Effector CD8-positive, alpha-beta T cell (primary cell): ENCODE data around the gene PLXND1.
"Not testable (repeated sequence)": the region's sequence is repeated elsewhere in the genome, so short reads cannot be mapped to it uniquely, and the experiment has no call there.

ENCODE experiments used
- DNase-seq: peaks from one replicate; lab custom pipeline; 2025; lab: John Stamatoyannopoulos, UW

Gene PLXND1

GRCh38 chr3:129527262-129527661, 79.2 kb downstream of the PLXND1 start:
- no peak for DNase-seq

- no peak for DNase-seq
These were observed 80.2 kb downstream of the PLXND1 start for GRCh38 chr3:129526121-129526900.

- no peak for DNase-seq
These were observed 81.0 kb downstream of the PLXND1 start for GRCh38 chr3:129525341-129525968.

GRCh38 chr3:129524081-129524480, 82.4 kb downstream of the PLXND1 start:
- DNase-seq, result no peak

GRCh38 chr3:129522953-129523352, 83.5 kb downstream of the PLXND1 start:
- no peak for DNase-seq

GRCh38 chr3:129521611-129522010, 84.9 kb downstream of the PLXND1 start:
- DNase-seq, result no peak

- no peak for DNase-seq
These were observed 85.5 kb downstream of the PLXND1 start for GRCh38 chr3:129520960-129521359.

- no peak for DNase-seq
These were observed 86.4 kb downstream of the PLXND1 start for GRCh38 chr3:129519896-129520715.

- DNase-seq, result no peak
These were observed 87.0 kb downstream of the PLXND1 start for GRCh38 chr3:129519449-129519848.

- no peak for DNase-seq
These were observed 87.9 kb downstream of the PLXND1 start for GRCh38 chr3:129518581-129518980.

- DNase-seq, result no peak
These were observed 88.4 kb downstream of the PLXND1 start for GRCh38 chr3:129518038-129518561.

GRCh38 chr3:129517516-129517915, 89.0 kb downstream of the PLXND1 start:
- no peak for DNase-seq

- DNase-seq, result not testable (repeated sequence)
These were observed 90.5 kb downstream of the PLXND1 start for GRCh38 chr3:129515821-129516432.

GRCh38 chr3:129515108-129515820, 91.2 kb downstream of the PLXND1 start:
- DNase-seq, result not testable (repeated sequence)

GRCh38 chr3:129514563-129514962, 91.9 kb downstream of the PLXND1 start:
- no peak for DNase-seq

- DNase-seq, result no peak
These were observed 92.4 kb downstream of the PLXND1 start for GRCh38 chr3:129514110-129514509.

- no peak for DNase-seq
These were observed 92.8 kb downstream of the PLXND1 start for GRCh38 chr3:129513705-129514104.

- no peak for DNase-seq
These were observed 93.9 kb downstream of the PLXND1 start for GRCh38 chr3:129512595-129512994.

- no peak for DNase-seq
These were observed 99.2 kb downstream of the PLXND1 start for GRCh38 chr3:129507181-129507831.

- no peak for DNase-seq
These were observed 100.2 kb downstream of the PLXND1 start for GRCh38 chr3:129506231-129506742.

GRCh38 chr3:129505341-129505740, 101.1 kb downstream of the PLXND1 start:
- DNase-seq, result no peak
